Activated T-cell treated with anti-CD3 and anti-CD28 coated beads for 24 hours (primary cell): ENCODE measurements around the gene XRCC4.

Experiments used
- DNase-seq: peaks from one replicate; pipeline ENCODE4 v3.0.0-alpha.2; 2020; ENCODE audit warnings: low read depth

Gene XRCC4

GRCh38 chr5:83277154-83277553 lies 199.8 kb downstream of the XRCC4 start:
- DNase-seq, result no peak

- no peak for DNase-seq
These were observed 200.6 kb downstream of the XRCC4 start for GRCh38 chr5:83277953-83278352.

- no peak for DNase-seq
These were observed 203.8 kb downstream of the XRCC4 start for GRCh38 chr5:83281176-83281575.

GRCh38 chr5:83281658-83282057 lies 204.3 kb downstream of the XRCC4 start:
- DNase-seq, result no peak

GRCh38 chr5:83283761-83284160 lies 206.4 kb downstream of the XRCC4 start:
- no peak for DNase-seq

- no peak for DNase-seq
These were observed 208.5 kb downstream of the XRCC4 start for GRCh38 chr5:83285661-83286398.

- DNase-seq, result no peak
These were observed 216.9 kb downstream of the XRCC4 start for GRCh38 chr5:83294246-83294645.

- no peak for DNase-seq
These were observed 222.0 kb downstream of the XRCC4 start for GRCh38 chr5:83299353-83299752.

GRCh38 chr5:83306572-83307241 lies 229.4 kb downstream of the XRCC4 start:
- DNase-seq, result no peak

GRCh38 chr5:83312663-83313062 lies 235.3 kb downstream of the XRCC4 start:
- no peak for DNase-seq

- DNase-seq, result no peak
These were observed 236.1 kb downstream of the XRCC4 start for GRCh38 chr5:83313436-83313835.

GRCh38 chr5:83321483-83322055 lies 244.2 kb downstream of the XRCC4 start:
- no peak for DNase-seq

GRCh38 chr5:83322273-83322924 lies 245.1 kb downstream of the XRCC4 start:
- DNase-seq, result no peak

- DNase-seq, result no peak
These were observed 246.3 kb downstream of the XRCC4 start for GRCh38 chr5:83323557-83324180.

GRCh38 chr5:83331842-83332241 lies 254.5 kb downstream of the XRCC4 start:
- no peak for DNase-seq

GRCh38 chr5:83337453-83338035 lies 260.2 kb downstream of the XRCC4 start:
- DNase-seq, result no peak

- DNase-seq, result no peak
These were observed 263.2 kb downstream of the XRCC4 start for GRCh38 chr5:83340511-83340918.

GRCh38 chr5:83341815-83342334 lies 264.5 kb downstream of the XRCC4 start:
- no peak for DNase-seq

- DNase-seq, result no peak
These were observed 265.1 kb downstream of the XRCC4 start for GRCh38 chr5:83342465-83342864.

GRCh38 chr5:83343299-83343698 lies 266.0 kb downstream of the XRCC4 start:
- DNase-seq, result no peak

- no peak for DNase-seq
These were observed 268.1 kb downstream of the XRCC4 start for GRCh38 chr5:83345423-83345822.

GRCh38 chr5:83348281-83348780 lies 271.0 kb downstream of the XRCC4 start:
- no peak for DNase-seq
